OCI-LY3 (cell line): ENCODE results near the gene MGAT5B.

ENCODE experiments used
- EZH2phosphoT487 ChIP-seq: fragments of 200-600 bp; shearing (Covaris generic); IDR thresholded peaks from 2 replicates; pipeline ENCODE4 v1.6.1; 2018; ENCODE audit warnings: antibody characterized with exemption, mixed run types, low read depth
- TF ChIP-seq, protein P1 (sequence below): fragments of 200-600, 300-600 bp; sonication (generic); IDR thresholded peaks from 2 replicates; pipeline ENCODE4 v1.5.1; 2014; ENCODE audit warnings: antibody characterized with exemption, low read length, low read depth

DNA sequence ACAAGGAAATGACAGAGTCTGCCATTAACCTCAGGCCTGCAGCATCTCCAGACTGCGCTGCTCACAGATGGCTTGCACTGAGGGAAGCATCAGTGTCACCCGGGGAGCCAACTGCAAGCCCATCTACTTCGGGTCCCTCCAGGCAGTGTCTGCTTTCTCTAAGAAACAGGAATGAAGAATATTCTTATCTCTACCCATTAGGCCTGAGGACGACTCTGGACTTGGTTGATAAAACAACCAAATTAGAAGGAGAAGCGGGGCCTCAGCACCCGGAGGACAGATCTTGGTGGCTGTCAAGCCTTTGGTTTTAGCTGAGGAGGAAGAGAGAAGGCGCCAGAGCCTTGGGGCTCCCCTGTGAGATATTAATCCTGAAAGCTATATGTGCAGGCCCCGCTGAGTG lies 19.5 kb upstream of the MGAT5B start:
- TF ChIP-seq, protein P1, sequence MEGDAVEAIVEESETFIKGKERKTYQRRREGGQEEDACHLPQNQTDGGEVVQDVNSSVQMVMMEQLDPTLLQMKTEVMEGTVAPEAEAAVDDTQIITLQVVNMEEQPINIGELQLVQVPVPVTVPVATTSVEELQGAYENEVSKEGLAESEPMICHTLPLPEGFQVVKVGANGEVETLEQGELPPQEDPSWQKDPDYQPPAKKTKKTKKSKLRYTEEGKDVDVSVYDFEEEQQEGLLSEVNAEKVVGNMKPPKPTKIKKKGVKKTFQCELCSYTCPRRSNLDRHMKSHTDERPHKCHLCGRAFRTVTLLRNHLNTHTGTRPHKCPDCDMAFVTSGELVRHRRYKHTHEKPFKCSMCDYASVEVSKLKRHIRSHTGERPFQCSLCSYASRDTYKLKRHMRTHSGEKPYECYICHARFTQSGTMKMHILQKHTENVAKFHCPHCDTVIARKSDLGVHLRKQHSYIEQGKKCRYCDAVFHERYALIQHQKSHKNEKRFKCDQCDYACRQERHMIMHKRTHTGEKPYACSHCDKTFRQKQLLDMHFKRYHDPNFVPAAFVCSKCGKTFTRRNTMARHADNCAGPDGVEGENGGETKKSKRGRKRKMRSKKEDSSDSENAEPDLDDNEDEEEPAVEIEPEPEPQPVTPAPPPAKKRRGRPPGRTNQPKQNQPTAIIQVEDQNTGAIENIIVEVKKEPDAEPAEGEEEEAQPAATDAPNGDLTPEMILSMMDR, result no peak
- no peak for TF ChIP-seq EZH2phosphoT487
